Panc1 (cell line): ENCODE results near the gene ANXA6. TPM values are rescaled to one million over a fixed set of nuclear protein-coding genes. Genes with fewer than 3 reads are reported as not detected.

Source experiments
- ATAC-seq: fragments of 200-7000 bp; cut with Tn5 transposase; 2 replicates; pipeline ENCODE4 v1.9.1; 2020; ENCODE audit warnings: mild to moderate bottlenecking, moderate library complexity
- BruUV-seq: library from RNA; stranded (reverse); fragments of 400-500 nt; replicated peaks from 2 replicates; lab custom pipeline; 2021; lab: Mats Ljungman, UMichigan
- CTCF ChIA-PET: fragments of 300-600 bp; sonication (Branson Sonifier 250); formaldehyde crosslinking; loops from one replicate; lab custom pipeline; 2022; ENCODE audit warnings: antibody characterized with exemption; lab: Charles Lee
- POLR2A ChIA-PET: fragments of 300-600 bp; sonication (Branson Sonifier 250); formaldehyde crosslinking; loops from one replicate; lab custom pipeline; 2022; ENCODE audit warnings: antibody characterized with exemption; lab: Charles Lee
- DNase-seq: peaks from one replicate; pipeline ENCODE4 v3.0.0-alpha.2; 2010; ENCODE audit warnings: low read depth, low spot score
- H3K27ac ChIP-seq: 2 replicates; pipeline ENCODE4 v1.5.1; 2011; ENCODE audit warnings: mild to moderate bottlenecking, low read length, inconsistent platforms
- H3K27me3 ChIP-seq: fragments of 200-500 bp; sonication (Bioruptor generic); 2 replicates; pipeline ENCODE4 v1.6.0; 2014; ENCODE audit warnings: low read length, inconsistent platforms; ENCODE audit not compliant: control insufficient read depth, insufficient read depth
- H3K36me3 ChIP-seq: fragments of 200-500 bp; sonication (Bioruptor generic); 2 replicates; pipeline ENCODE4 v1.5.1; 2014; ENCODE audit warnings: inconsistent platforms, mild to moderate bottlenecking, low read length, moderate library complexity; ENCODE audit not compliant: control insufficient read depth, insufficient read depth
- H3K4me1 ChIP-seq: 2 replicates; pipeline ENCODE4 v1.5.1; 2011; ENCODE audit warnings: inconsistent platforms, mild to moderate bottlenecking, low read length, moderate library complexity; ENCODE audit not compliant: control insufficient read depth, insufficient read depth
- H3K4me3 ChIP-seq, 2 experiments: 2 replicates each; pipeline ENCODE4 v1.5.1; 2011 to 2012; ENCODE audit warnings: low read depth in 2 of 2, low read length in 2 of 2, mild to moderate bottlenecking in 2 of 2, inconsistent platforms in 1 of 2, moderate library complexity in 1 of 2
- H3K9me3 ChIP-seq: fragments of 200-500 bp; sonication (Bioruptor generic); 2 replicates; pipeline ENCODE4 v1.5.1; 2014; ENCODE audit warnings: low read depth, mild to moderate bottlenecking, inconsistent platforms, low read length, moderate library complexity; ENCODE audit not compliant: control insufficient read depth, insufficient read depth
- CTCF ChIP-seq: fragments of 450-650 bp; IDR thresholded peaks from 2 replicates; pipeline ENCODE4 v1.5.1; 2017; ENCODE audit warnings: mild to moderate bottlenecking
- POLR2AphosphoS5 ChIP-seq: IDR thresholded peaks from 2 replicates; pipeline ENCODE4 v1.6.1; 2012; ENCODE audit warnings: mild to moderate bottlenecking, low read depth, low read length, moderate library complexity
- REST ChIP-seq, 2 experiments: IDR thresholded peaks; 2 replicates each; pipeline ENCODE4 v1.6.1; 2011 to 2012; ENCODE audit warnings: low read depth in 2 of 2, control low read depth in 1 of 2, low read length in 1 of 2, mild to moderate bottlenecking in 1 of 2, moderate library complexity in 1 of 2; ENCODE audit not compliant: insufficient read depth in 1 of 2
- SIN3A ChIP-seq: IDR thresholded peaks from 2 replicates; pipeline ENCODE4 v1.6.1; 2012; ENCODE audit warnings: low read depth, mild to moderate bottlenecking, low read length, moderate library complexity, borderline replicate concordance; ENCODE audit not compliant: insufficient read depth
- TCF7L2 ChIP-seq: IDR thresholded peaks from 2 replicates; pipeline ENCODE4 v1.6.1; 2011; ENCODE audit warnings: mild to moderate bottlenecking, low read depth, low read length, inconsistent platforms
- in situ Hi-C: cut with HindIII; loops from 2 replicates; pipeline ENCODE4 v1.10.0; 2016; ENCODE audit warnings: low sequenced_read_pairs, low pct_unique_long_range_greater_than_20kb
- intact Hi-C: fragments of 100-400 bp; cut with micrococcal nuclease; formaldehyde crosslinking; loops from one replicate; pipeline ENCODE4 v1.10.0; 2022; ENCODE audit not compliant: unreplicated experiment
- total RNA-seq: library from RNA; stranded (reverse); gene quantifications from one replicate; pipeline ENCODE4 v1.2.1, GENCODE V29; 2021; ENCODE audit not compliant: unreplicated experiment

Gene ANXA6
- total RNA-seq, 1 experiment from 2014 or later: 60.0 TPM

GRCh38 chr5:151088986-151089385 is 68.6 kb downstream of the ANXA6 start:
- no TSS peak for BruUV-seq
- ChIA-PET POLR2A (no interaction called here), CTCF (no interaction called here)
- DNase-seq (no peak), ATAC-seq (no peak)
- intact Hi-C loops: no loop called here
- H3K4me3 ChIP-seq: no peak overlapping the region
- in situ Hi-C loops: no loop called here
- no peak overlapping the region for H3K27ac ChIP-seq
- no peak for TF ChIP-seq TCF7L2
- no peak for TF ChIP-seq POLR2AphosphoS5
- no peak for TF ChIP-seq SIN3A
- no peak for TF ChIP-seq REST (IDR thresholded peaks at IDR 0.05; ENCODE audit: insufficient read depth in 1 of 2, low read depth in 2 of 2, low read length in 1 of 2)
- TF ChIP-seq CTCF: no peak
- peaks cover 5% of the 10 kb centered on the region; the same call in 1 of the 2 replicates for H3K4me1 ChIP-seq
- H3K27me3 ChIP-seq: no peaks in the 10 kb centered on the region
- H3K36me3 ChIP-seq: no peaks in the 10 kb centered on the region
- H3K9me3 ChIP-seq: no peaks in the 10 kb centered on the region

- POLR2A ChIA-PET: no interaction called here
- intact Hi-C loops (no loop called here), in situ Hi-C loops (no loop called here)
- no peaks in the 10 kb centered on the region for H3K9me3 ChIP-seq
- H3K27me3 ChIP-seq: no peaks in the 10 kb centered on the region
- DNase-seq: no peak
- TF ChIP-seq CTCF: no peak
- TF ChIP-seq REST (IDR thresholded peaks at IDR 0.05; ENCODE audit: insufficient read depth in 1 of 2, low read depth in 2 of 2, low read length in 1 of 2): no peak
- TF ChIP-seq POLR2AphosphoS5: no peak
- TF ChIP-seq SIN3A: no peak
- no peak for TF ChIP-seq TCF7L2
- H3K4me3 ChIP-seq: no peak overlapping the region
- BruUV-seq: no TSS peak
- H3K4me1 ChIP-seq: peaks cover 10% of the 10 kb centered on the region
- no peak overlapping the region for H3K27ac ChIP-seq
- CTCF ChIA-PET: no interaction called here
- ATAC-seq: no peak
- no peaks in the 10 kb centered on the region for H3K36me3 ChIP-seq
Measured at GRCh38 chr5:151087486-151087885, 70.1 kb downstream of the ANXA6 start.
